ENCODE data around the gene MRPL43.
"Not testable (repeated sequence)": the region's sequence is repeated elsewhere in the genome, so short reads cannot be mapped to it uniquely, and the experiment has no call there.

MRPL43 gene

GRCh38 chr10:100983868-100984671 is 3.2 kb downstream of the MRPL43 start:
- DNase-seq (ENCODE audit: low read depth in 2 of 2): no peak

GRCh38 chr10:100982916-100983830 is 4.1 kb downstream of the MRPL43 start:
- DNase-seq (ENCODE audit: low read depth in 2 of 2): no peak

- no peak for DNase-seq (ENCODE audit: low read depth in 2 of 2)
Measured at GRCh38 chr10:100981178-100981772, 6.0 kb downstream of the MRPL43 start.

GRCh38 chr10:100980711-100981110 is 6.6 kb downstream of the MRPL43 start:
- no peak for DNase-seq (ENCODE audit: low read depth in 2 of 2)

GRCh38 chr10:100980311-100980710 is 7.0 kb downstream of the MRPL43 start:
- DNase-seq (ENCODE audit: low read depth in 2 of 2): no peak

GRCh38 chr10:100979791-100980272 is 7.5 kb downstream of the MRPL43 start:
- DNase-seq (ENCODE audit: low read depth in 2 of 2): no peak

- no peak for DNase-seq (ENCODE audit: low read depth in 2 of 2)
Measured at GRCh38 chr10:100978901-100979195, 8.4 kb downstream of the MRPL43 start.

GRCh38 chr10:100978121-100978900 is 9.0 kb downstream of the MRPL43 start:
- no peak for DNase-seq (ENCODE audit: low read depth in 2 of 2)

GRCh38 chr10:100977436-100977835 is 9.9 kb downstream of the MRPL43 start:
- DNase-seq (ENCODE audit: low read depth in 2 of 2): no peak

GRCh38 chr10:100976906-100977305 is 10.4 kb downstream of the MRPL43 start:
- no peak for DNase-seq (ENCODE audit: low read depth in 2 of 2)

GRCh38 chr10:100975397-100975796 is 11.9 kb downstream of the MRPL43 start:
- not testable (repeated sequence) for DNase-seq (ENCODE audit: low read depth in 2 of 2)

GRCh38 chr10:100972904-100973535 is 14.3 kb downstream of the MRPL43 start:
- no peak for DNase-seq (ENCODE audit: low read depth in 2 of 2)

GRCh38 chr10:100972115-100972903 is 15.0 kb downstream of the MRPL43 start:
- no peak for DNase-seq (ENCODE audit: low read depth in 2 of 2)

GRCh38 chr10:100970914-100971811 is 16.1 kb downstream of the MRPL43 start:
- DNase-seq (ENCODE audit: low read depth in 2 of 2): no peak

- no peak for DNase-seq (ENCODE audit: low read depth in 2 of 2)
Measured at GRCh38 chr10:100970076-100970913, 17.0 kb downstream of the MRPL43 start.

- peak in 1 of 2 experiments; percentile 22 for DNase-seq (ENCODE audit: low read depth in 2 of 2)
Measured at GRCh38 chr10:100969187-100970075, 17.9 kb downstream of the MRPL43 start, which contains the start of gene SEMA4G. Gene SEMA4G (plus strand): TSS chr10:100969504. CDS start chr10:100972913, 3,409 bp downstream.

- no peak for DNase-seq (ENCODE audit: low read depth in 2 of 2)
Measured at GRCh38 chr10:100968863-100969186, 18.5 kb downstream of the MRPL43 start.
